Esophagus muscularis mucosa (tissue), 3 donors: ENCODE measurements around the gene EPHB1.

Experiments
- POLR2A ChIP-seq: fragments of 450-650 bp; IDR thresholded peaks from one replicate; pipeline ENCODE4 v1.6.1; 2017; ENCODE audit warnings: antibody characterized with exemption, moderate library complexity, mild to moderate bottlenecking, low read depth
- POLR2AphosphoS5 ChIP-seq, 2 donors: sonication (generic); formaldehyde crosslinking; IDR thresholded peaks; one replicate each; pipeline ENCODE4 v1.6.1; 2017; ENCODE audit warnings: antibody characterized with exemption in 2 of 2
- TF ChIP-seq, protein P1 (sequence below), 3 experiments: fragments of 200-600 bp in 2 of 3; fragments of 450-650 bp in 1 of 3; sonication (generic) in 2 of 3; IDR thresholded peaks; one replicate each; pipeline ENCODE4 v1.5.1; 2017 to 2019; ENCODE audit warnings: antibody characterized with exemption in 3 of 3, mild to moderate bottlenecking in 2 of 3, moderate library complexity in 1 of 3

DNA sequence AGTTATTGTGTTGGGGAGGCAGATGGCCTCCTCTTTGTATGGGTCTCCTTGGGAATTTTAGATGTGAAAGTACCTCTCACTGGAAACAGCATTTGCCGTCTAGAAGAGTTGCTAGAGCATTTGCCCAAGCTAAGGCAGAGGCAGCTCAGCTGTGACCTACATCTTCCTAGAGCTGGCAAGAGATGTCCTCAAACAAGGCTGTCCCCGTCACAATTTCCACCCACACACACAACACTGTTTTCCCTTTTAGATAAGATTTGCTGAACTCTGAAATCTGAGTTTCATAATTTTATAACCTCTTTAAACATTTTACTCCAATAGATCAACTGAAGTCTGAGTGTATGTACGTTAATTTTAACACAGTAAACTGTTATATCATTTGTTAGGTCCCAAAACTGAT is 352.6 kb downstream of the EPHB1 start:
- TF ChIP-seq POLR2AphosphoS5 (IDR thresholded peaks at IDR 0.05) (no peak), POLR2A (no peak)
- TF ChIP-seq, protein P1, sequence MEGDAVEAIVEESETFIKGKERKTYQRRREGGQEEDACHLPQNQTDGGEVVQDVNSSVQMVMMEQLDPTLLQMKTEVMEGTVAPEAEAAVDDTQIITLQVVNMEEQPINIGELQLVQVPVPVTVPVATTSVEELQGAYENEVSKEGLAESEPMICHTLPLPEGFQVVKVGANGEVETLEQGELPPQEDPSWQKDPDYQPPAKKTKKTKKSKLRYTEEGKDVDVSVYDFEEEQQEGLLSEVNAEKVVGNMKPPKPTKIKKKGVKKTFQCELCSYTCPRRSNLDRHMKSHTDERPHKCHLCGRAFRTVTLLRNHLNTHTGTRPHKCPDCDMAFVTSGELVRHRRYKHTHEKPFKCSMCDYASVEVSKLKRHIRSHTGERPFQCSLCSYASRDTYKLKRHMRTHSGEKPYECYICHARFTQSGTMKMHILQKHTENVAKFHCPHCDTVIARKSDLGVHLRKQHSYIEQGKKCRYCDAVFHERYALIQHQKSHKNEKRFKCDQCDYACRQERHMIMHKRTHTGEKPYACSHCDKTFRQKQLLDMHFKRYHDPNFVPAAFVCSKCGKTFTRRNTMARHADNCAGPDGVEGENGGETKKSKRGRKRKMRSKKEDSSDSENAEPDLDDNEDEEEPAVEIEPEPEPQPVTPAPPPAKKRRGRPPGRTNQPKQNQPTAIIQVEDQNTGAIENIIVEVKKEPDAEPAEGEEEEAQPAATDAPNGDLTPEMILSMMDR (IDR thresholded peaks at IDR 0.05): no peak
